Left renal pelvis (tissue), 4 donors: ENCODE measurements around the gene STARD4. TPM values are rescaled to one million over a fixed set of nuclear protein-coding genes. Genes with fewer than 3 reads are reported as not detected.
A peak's percentile ranks its signal among the peaks of the same experiment; 100 is the strongest.

Experiments
- DNase-seq, 4 donors: peaks; one replicate each; pipeline ENCODE4 v3.0.0-alpha.2; 2013; ENCODE audit warnings: low read depth in 4 of 4, low spot score in 3 of 4
- polyA plus RNA-seq, 4 donors: library from polyadenylated mRNA; unstranded; fragments of 120-200 nt; gene quantifications; one replicate each; pipeline ENCODE4 v1.2.1, GENCODE V29; 2013; ENCODE audit not compliant: insufficient read length in 4 of 4

STARD4 gene
- polyA plus RNA-seq, 4 donors, result 21.8 to 29.4 (median 25.7) TPM

GRCh38 chr5:111478266-111478665, 34.1 kb downstream of the STARD4 start:
- DNase-seq, result no peak

DNA sequence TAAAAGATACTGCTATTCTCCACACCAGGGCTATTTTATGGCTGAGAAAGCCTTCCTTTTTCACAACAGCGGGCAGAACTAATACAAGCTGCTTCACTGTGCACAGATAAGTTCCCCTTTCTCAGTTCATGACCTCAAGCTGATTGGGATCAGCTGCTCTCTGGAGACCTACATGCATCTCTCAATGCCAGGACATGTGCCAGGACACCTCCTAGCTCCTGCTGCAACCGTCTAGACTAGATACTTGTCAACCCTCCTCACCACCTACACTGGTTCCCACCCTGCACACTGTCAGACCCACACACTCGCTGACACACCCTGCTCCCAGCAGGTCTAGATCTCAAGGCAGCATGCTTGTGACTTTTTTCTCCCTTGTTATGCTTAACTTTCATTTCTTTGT, 39.8 kb downstream of the STARD4 start:
- DNase-seq, result no peak

- DNase-seq, result no peak
These were observed 40.2 kb downstream of the STARD4 start for GRCh38 chr5:111472096-111472495.

- no peak for DNase-seq
These were observed 42.4 kb downstream of the STARD4 start for GRCh38 chr5:111469903-111470302.

- no peak for DNase-seq
These were observed 42.9 kb downstream of the STARD4 start for GRCh38 chr5:111469293-111469896.

DNA sequence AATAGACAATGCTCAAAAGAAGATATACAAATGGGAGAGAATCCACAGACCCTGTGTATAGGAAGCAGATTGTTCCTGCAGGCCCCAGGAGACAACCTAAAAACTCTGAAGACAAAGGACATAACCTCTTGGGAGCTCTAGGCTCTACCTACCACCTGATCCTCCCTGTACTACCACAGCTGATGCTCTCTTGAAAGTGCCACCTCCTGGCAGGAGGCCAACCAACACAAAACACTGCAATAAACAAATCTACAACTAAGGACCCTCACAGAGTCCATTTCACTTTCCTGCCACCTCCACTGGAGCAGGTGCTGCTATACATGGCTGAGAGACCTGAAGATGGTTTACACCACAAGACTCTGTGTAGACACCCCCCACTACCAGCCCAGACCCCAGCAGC, 49.0 kb downstream of the STARD4 start:
- DNase-seq, result no peak

- no peak for DNase-seq
These were observed 50.4 kb downstream of the STARD4 start for GRCh38 chr5:111461934-111462333.

GRCh38 chr5:111461255-111461671, 51.1 kb downstream of the STARD4 start:
- DNase-seq, result no peak

DNA sequence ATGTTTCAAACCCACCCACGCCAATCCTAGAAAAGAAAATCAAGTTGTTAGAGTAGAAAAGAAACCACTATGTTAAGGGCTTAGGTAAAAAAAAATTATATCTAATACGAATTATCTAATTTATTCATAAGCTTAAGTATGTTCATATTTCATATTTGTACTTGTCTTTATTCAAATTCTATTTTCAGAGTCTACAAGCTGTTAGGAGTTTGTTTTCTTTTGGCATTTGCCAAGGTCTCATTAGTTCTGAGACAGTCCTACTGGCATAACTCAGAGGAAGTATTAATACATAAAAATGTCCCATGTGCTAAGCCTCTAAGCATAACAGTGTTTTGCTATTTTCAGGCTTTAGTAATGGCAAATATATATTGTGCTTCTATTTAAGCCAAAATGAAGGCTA, 57.6 kb downstream of the STARD4 start:
- peak in 1 of 4 donors; percentile 10 for DNase-seq

DNA sequence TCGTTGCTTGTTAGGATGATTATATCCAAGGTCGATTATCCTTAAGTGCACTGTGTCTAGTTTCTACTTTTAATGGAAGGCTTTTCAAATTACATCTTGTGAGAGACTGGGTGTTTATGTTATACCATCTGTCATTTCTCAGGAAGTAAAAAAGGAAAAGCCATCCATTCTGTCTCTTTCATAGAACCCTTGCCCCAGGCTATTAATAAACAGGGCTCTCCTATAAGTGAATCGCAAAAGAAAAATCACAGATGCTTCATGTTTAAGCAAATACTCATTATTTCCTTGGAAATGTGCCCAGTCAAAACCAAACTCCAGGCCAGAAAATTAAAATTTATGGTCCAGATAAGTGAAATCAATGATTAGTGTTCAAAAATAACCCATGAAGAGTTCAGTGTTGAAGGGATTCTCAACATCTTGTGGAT, 58.1 kb downstream of the STARD4 start:
- DNase-seq, result peak in 1 of 4 donors; percentile 45

- no peak for DNase-seq
These were observed 58.6 kb downstream of the STARD4 start for GRCh38 chr5:111453747-111454146.

DNA sequence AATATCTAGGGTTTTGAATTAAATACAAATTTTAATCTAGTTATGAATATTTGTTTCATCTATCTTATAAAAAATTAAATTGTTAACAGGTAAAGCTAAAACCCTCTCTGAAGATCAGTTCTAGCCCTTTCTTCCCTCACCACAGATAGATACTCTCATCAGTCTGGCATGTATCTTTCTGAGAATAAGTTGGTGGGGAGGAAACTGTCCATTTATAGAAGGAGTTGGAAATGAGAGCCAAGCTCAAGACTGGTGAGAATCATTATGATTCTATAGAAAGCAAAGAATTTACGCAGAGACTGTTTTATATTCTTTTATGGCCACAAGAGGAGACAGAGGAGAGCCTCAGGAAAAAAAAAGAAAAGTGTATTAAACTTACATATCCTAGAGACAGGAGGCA, 59.0 kb downstream of the STARD4 start:
- no peak for DNase-seq

- DNase-seq, result no peak
These were observed 64.5 kb downstream of the STARD4 start for GRCh38 chr5:111447822-111448221.

DNA sequence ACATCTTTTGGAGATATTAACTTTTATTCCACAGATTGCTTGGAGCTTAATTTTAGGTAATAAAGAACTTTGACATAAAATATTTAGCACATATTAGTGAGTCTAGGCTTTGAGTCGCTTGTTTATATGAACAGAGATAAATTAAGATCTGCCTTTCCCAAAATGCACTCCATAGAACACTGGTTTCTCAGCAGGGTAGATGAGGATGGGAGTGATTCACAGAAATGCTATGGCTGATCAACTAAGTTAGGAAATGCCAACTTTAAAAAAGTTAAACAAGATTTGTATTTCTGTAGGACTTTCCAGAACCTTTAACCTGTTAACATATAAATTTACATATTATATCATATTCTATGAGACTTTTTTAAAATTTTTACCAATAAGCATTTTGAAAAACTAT, 65.2 kb downstream of the STARD4 start:
- DNase-seq, result no peak

Other genes starting within 250 kb of the STARD4 start
- gene NREP, start 244.7 kb upstream of the STARD4 start, polyA plus RNA-seq, result 1,000 to 10,000 TPM in 2 of 4 donors, 100 to 1,000 TPM in 2; 745 to 1,537 (median 920) TPM